DOHH2 (cell line): ENCODE data around the gene MTG1.

ENCODE experiments used
- CTCF ChIP-seq: fragments of 200-600 bp; sonication (generic); IDR thresholded peaks from one replicate; pipeline ENCODE4 v1.5.1; 2014; ENCODE audit warnings: antibody characterized with exemption, mild to moderate bottlenecking, low read depth, low read length; ENCODE audit not compliant: poor library complexity, severe bottlenecking
- EZH2phosphoT487 ChIP-seq: fragments of 200-600 bp; sonication (generic); IDR thresholded peaks from 2 replicates; pipeline ENCODE4 v1.6.1; 2017; ENCODE audit warnings: borderline replicate concordance, mild to moderate bottlenecking, antibody characterized with exemption, low read length, moderate library complexity, mixed read lengths

DNA sequence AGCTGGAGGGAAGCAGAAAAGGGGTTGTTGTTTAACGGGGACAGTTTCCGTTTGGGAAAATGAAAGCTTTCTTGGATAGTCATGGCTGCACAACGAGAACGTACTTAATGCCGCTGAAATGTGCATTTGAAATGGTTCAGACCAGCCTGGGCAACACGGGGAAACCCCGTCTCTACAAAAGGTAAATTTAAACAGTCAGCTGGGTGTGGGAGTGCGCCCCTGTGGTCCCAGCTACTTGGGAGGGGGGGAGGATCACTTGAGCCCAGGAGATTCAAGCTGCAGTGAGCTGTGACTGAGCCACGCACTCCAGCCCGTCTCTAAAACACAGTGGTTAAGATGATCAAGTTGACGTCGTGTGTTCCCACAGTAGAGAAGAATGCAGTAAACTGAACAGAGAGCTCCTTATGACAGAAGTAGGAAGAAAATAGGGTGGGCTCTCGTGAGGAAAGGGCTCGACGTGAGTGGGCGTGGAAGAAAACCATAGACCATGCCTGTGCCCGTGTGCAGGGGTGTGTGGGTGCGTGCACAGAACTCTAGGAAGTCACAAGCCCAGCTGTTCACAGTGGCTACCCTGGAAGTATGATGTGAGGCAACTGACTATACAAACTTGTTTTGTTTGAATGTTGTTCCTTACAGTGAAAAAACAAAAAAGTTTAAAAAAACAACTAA lies 32.0 kb upstream of the MTG1 start:
- TF ChIP-seq CTCF (no peak), EZH2phosphoT487 (no peak)
